ENCODE data around the gene SMYD3. TPM values are rescaled to one million over a fixed set of nuclear protein-coding genes. Genes with fewer than 3 reads are reported as not detected.

SMYD3 gene
- polyA plus RNA-seq, 2 of the 4 experiments (the other 2 are of a cell fraction): 18.2 to 35.2 TPM

- TF ChIP-seq ZC3H11A (IDR thresholded peaks at IDR 0.05): no peak
- no peak for TF ChIP-seq MYC (IDR thresholded peaks at IDR 0.05; ENCODE audit: borderline replicate concordance, low read length)
- TF ChIP-seq, protein P1, sequence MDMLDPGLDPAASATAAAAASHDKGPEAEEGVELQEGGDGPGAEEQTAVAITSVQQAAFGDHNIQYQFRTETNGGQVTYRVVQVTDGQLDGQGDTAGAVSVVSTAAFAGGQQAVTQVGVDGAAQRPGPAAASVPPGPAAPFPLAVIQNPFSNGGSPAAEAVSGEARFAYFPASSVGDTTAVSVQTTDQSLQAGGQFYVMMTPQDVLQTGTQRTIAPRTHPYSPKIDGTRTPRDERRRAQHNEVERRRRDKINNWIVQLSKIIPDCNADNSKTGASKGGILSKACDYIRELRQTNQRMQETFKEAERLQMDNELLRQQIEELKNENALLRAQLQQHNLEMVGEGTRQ (IDR thresholded peaks at IDR 0.05): no peak
- TF ChIP-seq, protein P2, sequence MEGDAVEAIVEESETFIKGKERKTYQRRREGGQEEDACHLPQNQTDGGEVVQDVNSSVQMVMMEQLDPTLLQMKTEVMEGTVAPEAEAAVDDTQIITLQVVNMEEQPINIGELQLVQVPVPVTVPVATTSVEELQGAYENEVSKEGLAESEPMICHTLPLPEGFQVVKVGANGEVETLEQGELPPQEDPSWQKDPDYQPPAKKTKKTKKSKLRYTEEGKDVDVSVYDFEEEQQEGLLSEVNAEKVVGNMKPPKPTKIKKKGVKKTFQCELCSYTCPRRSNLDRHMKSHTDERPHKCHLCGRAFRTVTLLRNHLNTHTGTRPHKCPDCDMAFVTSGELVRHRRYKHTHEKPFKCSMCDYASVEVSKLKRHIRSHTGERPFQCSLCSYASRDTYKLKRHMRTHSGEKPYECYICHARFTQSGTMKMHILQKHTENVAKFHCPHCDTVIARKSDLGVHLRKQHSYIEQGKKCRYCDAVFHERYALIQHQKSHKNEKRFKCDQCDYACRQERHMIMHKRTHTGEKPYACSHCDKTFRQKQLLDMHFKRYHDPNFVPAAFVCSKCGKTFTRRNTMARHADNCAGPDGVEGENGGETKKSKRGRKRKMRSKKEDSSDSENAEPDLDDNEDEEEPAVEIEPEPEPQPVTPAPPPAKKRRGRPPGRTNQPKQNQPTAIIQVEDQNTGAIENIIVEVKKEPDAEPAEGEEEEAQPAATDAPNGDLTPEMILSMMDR (IDR thresholded peaks at IDR 0.05): no peak
- TF ChIP-seq HOXB13 (CRISPR knock-in tag; IDR thresholded peaks at IDR 0.05; ENCODE audit: low read depth): no peak
- no peak for TF ChIP-seq MAZ (IDR thresholded peaks at IDR 0.05; ENCODE audit: borderline replicate concordance, low read depth, low read length)
- POLR2A ChIA-PET: no interaction called here
- Histone ChIP-seq H3K4me3 (no peak overlapping the region), H3K4me1 (no peaks in the 10 kb centered on the region; the same call in 2 of the 3 replicates), H3K27ac (no peak overlapping the region), H3K4me2 (no peak overlapping the region), H3K9me3 (no peaks in the 10 kb centered on the region)
- DNase-seq (ENCODE audit: low read depth in 1 of 2, low spot score in 1 of 2) (no peak), ATAC-seq (no peak), FAIRE-seq (no peak)
- 86% methylated on average over 3 of the region's 3 CpGs for WGBS (ENCODE audit: missing lambda C conversion rate)
- CTCF ChIA-PET: interaction anchor here (0.6 kb wide), 1 partner anchor 1284 kb away, joined by 3 read pairs; no protein-coding TSS in a partner anchor
These were observed 61.6 kb downstream of the SMYD3 start for GRCh38 chr1:246445503-246445902.

DNA sequence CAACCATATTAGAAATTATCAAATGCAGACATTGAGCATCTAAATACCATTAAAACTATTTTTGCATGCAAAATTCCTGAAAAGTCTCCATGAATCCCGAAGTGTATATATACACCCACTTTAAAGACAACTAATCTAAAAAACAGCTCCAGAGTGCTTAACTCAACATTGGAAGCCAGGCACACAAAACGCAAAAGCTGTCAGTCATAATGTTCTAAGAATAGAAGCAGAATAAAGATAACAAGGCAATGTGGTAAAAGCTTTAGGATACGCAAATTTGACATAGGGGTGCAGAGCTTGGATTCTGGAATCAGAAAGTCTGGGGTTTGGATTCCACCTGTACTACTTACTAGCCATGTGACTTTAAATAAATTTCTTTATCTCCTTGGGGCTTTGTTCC, 62.5 kb downstream of the SMYD3 start:
- CTCF ChIA-PET: no interaction called here
- 89% methylated on average over 3 of the region's 3 CpGs for WGBS (ENCODE audit: missing lambda C conversion rate)
- no peak overlapping the region for H3K27ac ChIP-seq
- FAIRE-seq (no peak), DNase-seq (ENCODE audit: low read depth in 1 of 2, low spot score in 1 of 2) (no peak), ATAC-seq (no peak)
- TF ChIP-seq MAZ (IDR thresholded peaks at IDR 0.05; ENCODE audit: borderline replicate concordance, low read depth, low read length) (no peak), ESRRA (IDR thresholded peaks at IDR 0.05; ENCODE audit: borderline replicate concordance, low read length) (no peak), MAFK (IDR thresholded peaks at IDR 0.05; ENCODE audit: partially characterized antibody) (no peak), HOXB13 (CRISPR knock-in tag; IDR thresholded peaks at IDR 0.05; ENCODE audit: low read depth) (no peak), CBX2 (IDR thresholded peaks at IDR 0.05; ENCODE audit: borderline replicate concordance, low read depth) (no peak), RARB (CRISPR knock-in tag; IDR thresholded peaks at IDR 0.05) (no peak), CBX8 (IDR thresholded peaks at IDR 0.05) (no peak)
- TF ChIP-seq, protein P3, sequence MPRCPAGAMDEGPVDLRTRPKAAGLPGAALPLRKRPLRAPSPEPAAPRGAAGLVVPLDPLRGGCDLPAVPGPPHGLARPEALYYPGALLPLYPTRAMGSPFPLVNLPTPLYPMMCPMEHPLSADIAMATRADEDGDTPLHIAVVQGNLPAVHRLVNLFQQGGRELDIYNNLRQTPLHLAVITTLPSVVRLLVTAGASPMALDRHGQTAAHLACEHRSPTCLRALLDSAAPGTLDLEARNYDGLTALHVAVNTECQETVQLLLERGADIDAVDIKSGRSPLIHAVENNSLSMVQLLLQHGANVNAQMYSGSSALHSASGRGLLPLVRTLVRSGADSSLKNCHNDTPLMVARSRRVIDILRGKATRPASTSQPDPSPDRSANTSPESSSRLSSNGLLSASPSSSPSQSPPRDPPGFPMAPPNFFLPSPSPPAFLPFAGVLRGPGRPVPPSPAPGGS (IDR thresholded peaks at IDR 0.05): no peak
- no peak overlapping the region for H3K4me3 ChIP-seq
- no peaks in the 10 kb centered on the region; the same call in 2 of the 3 replicates for H3K4me1 ChIP-seq
- H3K4me2 ChIP-seq: no peak overlapping the region
- POLR2A ChIA-PET: no interaction called here
- no peaks in the 10 kb centered on the region for H3K9me3 ChIP-seq

GRCh38 chr1:246437961-246438360, 69.1 kb downstream of the SMYD3 start:
- WGBS (ENCODE audit: missing lambda C conversion rate): 82% methylated on average over 3 of the region's 3 CpGs
- no peak for DNase-seq (ENCODE audit: low read depth in 1 of 2, low spot score in 1 of 2)
- H3K4me3 ChIP-seq: no peak overlapping the region
- no peak overlapping the region for H3K4me2 ChIP-seq
- TF ChIP-seq RFX5 (IDR thresholded peaks at IDR 0.05) (no peak), ELK1 (IDR thresholded peaks at IDR 0.05; ENCODE audit: low read depth, low read length) (no peak), MYC (IDR thresholded peaks at IDR 0.05; ENCODE audit: borderline replicate concordance, low read length) (no peak), RCOR1 (IDR thresholded peaks at IDR 0.05; ENCODE audit: low read depth, low read length) (no peak), POLR2AphosphoS2 (conservative IDR thresholded peaks at IDR 0.05; ENCODE audit: low read length) (no peak)
- H3K4me1 ChIP-seq: peaks cover 19% of the 10 kb centered on the region
- H3K27ac ChIP-seq: no peak overlapping the region
- H3K9me3 ChIP-seq: no peaks in the 10 kb centered on the region
- ChIA-PET POLR2A (no interaction called here), CTCF (interaction anchor here (0.9 kb wide), 1 partner anchor 13 kb away, joined by 3 read pairs; no protein-coding TSS in a partner anchor)
- no peak for ATAC-seq
- FAIRE-seq: no peak
